ENCODE measurements around the gene SIRT7. TPM values are rescaled to one million over a fixed set of nuclear protein-coding genes. Genes with fewer than 3 reads are reported as not detected.

The SIRT7 gene
- polyA plus RNA-seq, 1 of the 3 experiments (the other 2 are of a cell fraction) = 32.6 TPM

- Histone ChIP-seq H3K27ac (ENCODE audit: low read depth in 2 of 2, low read length in 1 of 2) (no peak overlapping the region), H3F3A (replicated peaks; ENCODE audit: insufficient read depth) (peaks cover 11% of the 10 kb centered on the region), H4K20me1 (ENCODE audit: insufficient read depth) (0 out of 2 replicates have a peak, but pooled peaks cover 4% of the 10 kb centered on the region), H3K36me3 (replicated peaks in 1 of 2; ENCODE audit: control insufficient read depth in 1 of 2, insufficient read depth in 2 of 2, low read length in 1 of 2) (peaks cover 6 to 50% of the 10 kb centered on the region in 2 experiments), H3K79me2 (ENCODE audit: insufficient read depth) (peaks cover 2% of the 10 kb centered on the region; the same call in 1 of the 2 replicates), H3K4me2 (no peak overlapping the region), H3K9me2 (no peaks in the 10 kb centered on the region), H3K9ac (no peak overlapping the region), H3K9me3 (no peaks in the 10 kb centered on the region), H3K27me3 (ENCODE audit: insufficient read depth) (no peaks in the 10 kb centered on the region), H3K4me3 (ENCODE audit: low read depth in 2 of 2, low read length in 1 of 2) (no peak overlapping the region), H3K4me1 (ENCODE audit: control insufficient read depth in 1 of 2, insufficient read depth in 2 of 2, low read depth in 1 of 2, low read length in 1 of 2) (peaks cover 6 to 16% of the 10 kb centered on the region in 2 experiments; a peak in 2 of 4 replicates), H2AFZ (ENCODE audit: low read depth) (no peak overlapping the region)
- TF ChIP-seq YY1 (IDR thresholded peaks at IDR 0.05; ENCODE audit: low read depth) (no peak), IRF3 (IDR thresholded peaks at IDR 0.05; ENCODE audit: low read depth, low read length) (no peak), TAF1 (IDR thresholded peaks at IDR 0.05; ENCODE audit: borderline replicate concordance, low read depth, low read length) (no peak), USF2 (IDR thresholded peaks at IDR 0.05; ENCODE audit: borderline replicate concordance, low read depth, low read length) (no peak), RAD21 (IDR thresholded peaks at IDR 0.05; ENCODE audit: low read length) (no peak), MEF2A (IDR thresholded peaks at IDR 0.05; ENCODE audit: borderline replicate concordance, low read depth) (no peak), NFIC (IDR thresholded peaks at IDR 0.05; ENCODE audit: borderline replicate concordance) (no peak), TCF12 (IDR thresholded peaks at IDR 0.05) (no peak), SIN3A (IDR thresholded peaks at IDR 0.05; ENCODE audit: borderline replicate concordance, low read depth, low read length) (no peak), GABPA (IDR thresholded peaks at IDR 0.05; ENCODE audit: low read depth) (no peak), MAX (IDR thresholded peaks at IDR 0.05; ENCODE audit: low read depth) (no peak), CTCF (IDR thresholded peaks at IDR 0.05) (no peak), TEAD4 (IDR thresholded peaks at IDR 0.05; ENCODE audit: borderline replicate concordance, insufficient read depth) (no peak), JUND (IDR thresholded peaks at IDR 0.05) (no peak), EZH2phosphoT487 (IDR thresholded peaks at IDR 0.05; ENCODE audit: borderline replicate concordance, low read depth) (no peak), FOSL2 (IDR thresholded peaks at IDR 0.05; ENCODE audit: borderline replicate concordance, low read depth) (no peak), PBX3 (IDR thresholded peaks at IDR 0.05) (no peak), MXI1 (IDR thresholded peaks at IDR 0.05; ENCODE audit: low read depth, low read length) (no peak), FOXM1 (IDR thresholded peaks at IDR 0.05; ENCODE audit: low read depth) (no peak)
- ChIA-PET CTCF (interaction anchor here (1.3 kb wide), 1 partner anchor 21 kb away, joined by 7 read pairs; no protein-coding TSS in a partner anchor), POLR2A (interaction anchor here (0.6 kb wide), 2 partner anchors 23 to 194 kb away, joined by 3 read pairs; no protein-coding TSS in a partner anchor)
- DNase-seq = no peak
- WGBS (ENCODE audit: low lambda C conversion rate) = 97% methylated on average over 15 of the region's 16 CpGs
Measured at GRCh38 chr17:81905424-81905875, 12.5 kb downstream of the SIRT7 start.
